Spleen (tissue), 7 donors: ENCODE data around the gene PPP1R14B.
"Not testable (repeated sequence)": the region's sequence is repeated elsewhere in the genome, so short reads cannot be mapped to it uniquely, and the experiment has no call there.

Experiments used
- CTCF ChIP-seq, 11 experiments: fragments of 200-600 bp in 7 of 11; fragments of 450-650 bp in 4 of 11; sonication (generic) in 4 of 11; IDR thresholded peaks in 8 of 11; conservative IDR thresholded peaks in 3 of 11; 1 replicate in 7 of 11; 2 replicates in 4 of 11; pipeline versions ENCODE4 v1.4.0 to v1.8.0; 2016 to 2021; ENCODE audit warnings: antibody characterized with exemption in 11 of 11, inconsistent platforms in 4 of 11, mild to moderate bottlenecking in 1 of 11
- POLR2AphosphoS5 ChIP-seq, 3 donors: sonication (generic); formaldehyde crosslinking; IDR thresholded peaks; one replicate each; pipeline ENCODE4 v1.5.1; 2017; ENCODE audit warnings: antibody characterized with exemption in 3 of 3
- donor health status: DM: no; HTN: no; CAD: no; lungs with moderate emphysema.
- donor health status: DM: no; HTN: no; CAD: no.
- donor health status: DM: no; HTN: no; CAD: no.

GRCh38 chr11:64246621-64246870 is 197 bp downstream of the PPP1R14B start:
- not testable (repeated sequence) for TF ChIP-seq CTCF (IDR thresholded peaks at IDR 0.05 in 8 of 11, conservative IDR thresholded peaks at IDR 0.05 in 3 of 11); POLR2AphosphoS5 (IDR thresholded peaks at IDR 0.05)
